Glutamatergic neuron (in vitro differentiated cells): Measurements from ENCODE around the gene LMBRD2. TPM values are rescaled to one million over a fixed set of nuclear protein-coding genes. Genes with fewer than 3 reads are reported as not detected.
A peak's percentile ranks its signal among the peaks of the same experiment; 100 is the strongest.

Experiments
- DNase-seq: peaks from one replicate; pipeline ENCODE4 v3.0.0; 2022
- H3K27ac Mint-ChIP-seq: one replicate; pipeline ENCODE4 v1.8.0; 2020; ENCODE audit warnings: mild to moderate bottlenecking, mixed read lengths, inconsistent platforms; ENCODE audit not compliant: unreplicated experiment
- H3K27me3 Mint-ChIP-seq: one replicate; pipeline ENCODE4 v1.8.0; 2020; ENCODE audit warnings: mild to moderate bottlenecking, moderate library complexity, mixed read lengths, inconsistent platforms; ENCODE audit not compliant: unreplicated experiment
- H3K36me3 Mint-ChIP-seq: one replicate; pipeline ENCODE4 v1.8.0; 2020; ENCODE audit warnings: mild to moderate bottlenecking, mixed read lengths, inconsistent platforms; ENCODE audit not compliant: unreplicated experiment
- H3K4me1 Mint-ChIP-seq: one replicate; pipeline ENCODE4 v1.8.0; 2020; ENCODE audit warnings: mild to moderate bottlenecking, low read depth, mixed read lengths, inconsistent platforms; ENCODE audit not compliant: unreplicated experiment
- H3K4me3 Mint-ChIP-seq: one replicate; pipeline ENCODE4 v1.8.0; 2020; ENCODE audit warnings: mild to moderate bottlenecking, mixed read lengths, inconsistent platforms; ENCODE audit not compliant: unreplicated experiment
- H3K9me3 Mint-ChIP-seq: one replicate; pipeline ENCODE4 v1.8.0; 2020; ENCODE audit warnings: mild to moderate bottlenecking, moderate library complexity, mixed read lengths, inconsistent platforms; ENCODE audit not compliant: unreplicated experiment
- total RNA-seq: library from RNA; stranded (reverse); fragmentation: NEBNext Ultra II Directional; extraction: Animal tissue kit (Norgen Biotek cat#: 25700); gene quantifications from one replicate; pipeline ENCODE4 v1.2.1, GENCODE V29; 2021; ENCODE audit not compliant: unreplicated experiment
- TF ChIP-seq, protein P1 (sequence below): fragments of 200-600 bp; sonication (generic); IDR thresholded peaks from one replicate; pipeline ENCODE4 v1.5.0; 2021; ENCODE audit not compliant: partially characterized antibody, unreplicated experiment

The LMBRD2 gene
- total RNA-seq, 1 donor from 2014 or later, result 32.8 TPM

GRCh38 chr5:36156121-36156601, 4.5 kb upstream of the LMBRD2 start:
- Mint-ChIP-seq H3K4me1 (peaks cover 49% of the 10 kb centered on the region), H3K4me3 (peak overlapping the region; percentile 82), H3K9me3 (peaks cover 3% of the 10 kb centered on the region), H3K27me3 (peaks cover 6% of the 10 kb centered on the region), H3K27ac (peak overlapping the region; percentile 88), H3K36me3 (no peaks in the 10 kb centered on the region)
- TF ChIP-seq, protein P1, sequence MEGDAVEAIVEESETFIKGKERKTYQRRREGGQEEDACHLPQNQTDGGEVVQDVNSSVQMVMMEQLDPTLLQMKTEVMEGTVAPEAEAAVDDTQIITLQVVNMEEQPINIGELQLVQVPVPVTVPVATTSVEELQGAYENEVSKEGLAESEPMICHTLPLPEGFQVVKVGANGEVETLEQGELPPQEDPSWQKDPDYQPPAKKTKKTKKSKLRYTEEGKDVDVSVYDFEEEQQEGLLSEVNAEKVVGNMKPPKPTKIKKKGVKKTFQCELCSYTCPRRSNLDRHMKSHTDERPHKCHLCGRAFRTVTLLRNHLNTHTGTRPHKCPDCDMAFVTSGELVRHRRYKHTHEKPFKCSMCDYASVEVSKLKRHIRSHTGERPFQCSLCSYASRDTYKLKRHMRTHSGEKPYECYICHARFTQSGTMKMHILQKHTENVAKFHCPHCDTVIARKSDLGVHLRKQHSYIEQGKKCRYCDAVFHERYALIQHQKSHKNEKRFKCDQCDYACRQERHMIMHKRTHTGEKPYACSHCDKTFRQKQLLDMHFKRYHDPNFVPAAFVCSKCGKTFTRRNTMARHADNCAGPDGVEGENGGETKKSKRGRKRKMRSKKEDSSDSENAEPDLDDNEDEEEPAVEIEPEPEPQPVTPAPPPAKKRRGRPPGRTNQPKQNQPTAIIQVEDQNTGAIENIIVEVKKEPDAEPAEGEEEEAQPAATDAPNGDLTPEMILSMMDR, result no peak
- peak; percentile 30 for DNase-seq

DNA sequence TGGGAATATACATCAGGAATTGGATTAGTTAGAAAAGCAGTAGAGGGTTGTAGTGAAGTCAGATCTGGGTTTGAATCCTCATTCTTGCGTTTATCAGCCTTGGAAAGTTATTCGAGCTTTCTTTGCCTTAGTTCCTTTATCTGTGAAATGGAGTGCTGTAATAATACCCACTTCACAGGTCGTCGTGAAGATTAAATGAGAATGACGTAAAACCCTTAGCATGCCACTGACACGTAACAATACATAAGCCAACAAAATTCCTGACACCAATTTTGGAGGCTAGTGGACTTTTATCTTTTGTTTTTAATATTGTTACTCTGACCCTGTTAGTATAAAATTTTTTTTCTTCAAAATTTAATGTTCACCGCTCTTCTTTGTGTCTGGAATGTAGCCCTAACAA, 3.6 kb upstream of the LMBRD2 start:
- TF ChIP-seq, protein P1, result no peak
- Mint-ChIP-seq H3K4me1 (peaks cover 53% of the 10 kb centered on the region), H3K4me3 (peak overlapping the region; percentile 98), H3K36me3 (no peaks in the 10 kb centered on the region), H3K27ac (peak overlapping the region; percentile 88), H3K9me3 (peaks cover 6% of the 10 kb centered on the region), H3K27me3 (peaks cover 8% of the 10 kb centered on the region)
- DNase-seq, result no peak

DNA sequence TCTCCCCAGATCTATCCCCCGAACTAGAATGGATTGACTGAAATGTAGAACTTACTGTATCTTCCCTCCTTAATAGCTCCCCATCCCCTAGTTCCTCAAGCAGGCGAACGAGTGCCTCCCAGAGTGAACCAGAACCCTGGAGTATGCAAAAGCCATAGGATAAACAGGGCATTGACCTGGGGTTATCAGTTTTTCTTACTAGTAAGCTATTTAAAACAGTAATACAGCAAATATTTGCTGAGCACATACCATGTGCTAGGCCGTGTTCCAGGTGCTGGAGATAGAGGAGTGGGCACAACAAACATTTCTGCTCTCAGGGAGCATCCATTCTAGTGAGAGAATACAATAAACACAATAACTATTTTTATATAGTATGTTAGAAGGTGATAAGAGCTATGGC, 2.0 kb upstream of the LMBRD2 start:
- H3K27ac Mint-ChIP-seq, result peak overlapping the region; percentile 75
- H3K4me1 Mint-ChIP-seq, result peaks cover 45% of the 10 kb centered on the region
- peaks cover 6% of the 10 kb centered on the region for H3K9me3 Mint-ChIP-seq

GRCh38 chr5:36153298-36153677, 1.6 kb upstream of the LMBRD2 start:
- Mint-ChIP-seq H3K27ac (peak overlapping the region; percentile 75), H3K4me1 (peaks cover 41% of the 10 kb centered on the region), H3K27me3 (peaks cover 6% of the 10 kb centered on the region), H3K4me3 (peak overlapping the region; percentile 98), H3K9me3 (peaks cover 6% of the 10 kb centered on the region), H3K36me3 (no peaks in the 10 kb centered on the region)
- no peak for DNase-seq
- TF ChIP-seq, protein P1, result no peak

More for the DNA sequence above, 2.0 kb upstream of the LMBRD2 start:
- Mint-ChIP-seq H3K4me3 (peak overlapping the region; percentile 98), H3K27me3 (peaks cover 8% of the 10 kb centered on the region), H3K36me3 (no peaks in the 10 kb centered on the region)
- DNase-seq, result no peak
- TF ChIP-seq, protein P1, result no peak

GRCh38 chr5:36152324-36153297, 924 bp upstream of the LMBRD2 start:
- Mint-ChIP-seq H3K9me3 (peaks cover 6% of the 10 kb centered on the region), H3K4me3 (peak overlapping the region; percentile 98), H3K27ac (peak overlapping the region; percentile 95), H3K4me1 (peaks cover 36% of the 10 kb centered on the region), H3K27me3 (peaks cover 6% of the 10 kb centered on the region), H3K36me3 (no peaks in the 10 kb centered on the region)
- DNase-seq, result no peak
- TF ChIP-seq, protein P1, result no peak
